Stomach smooth muscle (tissue), 2 donors: Measurements from ENCODE around the gene MAP4K1.

ENCODE experiments used
- H3K27ac ChIP-seq: one replicate; pipeline ENCODE4 v1.7.0; 2013; ENCODE audit warnings: mild to moderate bottlenecking, low read length, inconsistent platforms
- H3K27me3 ChIP-seq, 2 donors: one replicate each; pipeline ENCODE4 v1.7.0; 2013; ENCODE audit warnings: low read length in 2 of 2; ENCODE audit not compliant: insufficient read depth in 2 of 2, control insufficient read depth in 1 of 2
- H3K36me3 ChIP-seq, 2 donors: one replicate each; pipeline ENCODE4 v1.7.0; 2013; ENCODE audit warnings: low read length in 2 of 2; ENCODE audit not compliant: control insufficient read depth in 2 of 2, insufficient read depth in 2 of 2
- H3K4me1 ChIP-seq: one replicate; pipeline ENCODE4 v1.7.0; 2013; ENCODE audit warnings: low read length; ENCODE audit not compliant: control insufficient read depth, insufficient read depth
- H3K4me3 ChIP-seq, 2 donors: one replicate each; pipeline ENCODE4 v1.7.0; 2013; ENCODE audit warnings: low read length in 2 of 2
- H3K9ac ChIP-seq, 2 donors: one replicate each; pipeline ENCODE4 v1.7.0; 2013; ENCODE audit warnings: low read length in 2 of 2, mild to moderate bottlenecking in 1 of 2
- H3K9me3 ChIP-seq, 2 donors: one replicate each; pipeline ENCODE4 v1.7.0; 2013; ENCODE audit warnings: low read length in 2 of 2; ENCODE audit not compliant: control insufficient read depth in 2 of 2
- donor health status: healthy.
- donor health status: Pancreatic carcinoma.

MAP4K1 gene

DNA sequence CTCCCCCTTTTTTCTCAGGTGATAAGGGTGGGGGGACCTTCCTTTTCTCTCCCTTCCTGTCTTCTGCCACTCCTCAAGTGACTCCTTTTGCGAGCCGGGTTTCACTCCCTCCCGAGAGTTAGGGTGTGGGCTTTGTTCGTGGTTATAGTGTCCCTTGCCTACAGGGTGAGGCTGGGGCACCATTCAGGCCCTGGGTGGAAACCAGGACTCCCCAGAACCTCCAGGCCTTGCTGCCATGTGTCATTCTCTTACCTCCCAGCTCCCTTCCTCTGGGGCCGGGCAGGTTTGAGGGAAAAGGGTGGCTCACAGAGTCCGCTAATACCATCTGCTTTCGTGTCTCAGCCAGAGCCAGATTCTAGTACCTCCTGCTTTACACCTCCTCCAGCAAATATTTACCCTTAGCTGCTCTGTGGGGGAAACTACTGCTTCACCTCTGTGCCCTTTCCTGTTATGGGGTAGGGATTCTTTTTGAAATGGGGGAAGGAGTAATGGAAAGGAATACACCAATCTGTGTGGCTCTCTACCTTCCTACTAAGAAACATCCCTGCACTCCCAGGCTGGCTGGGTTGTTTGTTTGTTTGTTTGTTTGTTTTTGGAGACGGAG is 32.5 kb upstream of the MAP4K1 start:
- H3K9ac ChIP-seq, result peak overlapping the region; percentile 90 to 96
- peaks cover 60% of the 10 kb centered on the region for H3K4me1 ChIP-seq

DNA sequence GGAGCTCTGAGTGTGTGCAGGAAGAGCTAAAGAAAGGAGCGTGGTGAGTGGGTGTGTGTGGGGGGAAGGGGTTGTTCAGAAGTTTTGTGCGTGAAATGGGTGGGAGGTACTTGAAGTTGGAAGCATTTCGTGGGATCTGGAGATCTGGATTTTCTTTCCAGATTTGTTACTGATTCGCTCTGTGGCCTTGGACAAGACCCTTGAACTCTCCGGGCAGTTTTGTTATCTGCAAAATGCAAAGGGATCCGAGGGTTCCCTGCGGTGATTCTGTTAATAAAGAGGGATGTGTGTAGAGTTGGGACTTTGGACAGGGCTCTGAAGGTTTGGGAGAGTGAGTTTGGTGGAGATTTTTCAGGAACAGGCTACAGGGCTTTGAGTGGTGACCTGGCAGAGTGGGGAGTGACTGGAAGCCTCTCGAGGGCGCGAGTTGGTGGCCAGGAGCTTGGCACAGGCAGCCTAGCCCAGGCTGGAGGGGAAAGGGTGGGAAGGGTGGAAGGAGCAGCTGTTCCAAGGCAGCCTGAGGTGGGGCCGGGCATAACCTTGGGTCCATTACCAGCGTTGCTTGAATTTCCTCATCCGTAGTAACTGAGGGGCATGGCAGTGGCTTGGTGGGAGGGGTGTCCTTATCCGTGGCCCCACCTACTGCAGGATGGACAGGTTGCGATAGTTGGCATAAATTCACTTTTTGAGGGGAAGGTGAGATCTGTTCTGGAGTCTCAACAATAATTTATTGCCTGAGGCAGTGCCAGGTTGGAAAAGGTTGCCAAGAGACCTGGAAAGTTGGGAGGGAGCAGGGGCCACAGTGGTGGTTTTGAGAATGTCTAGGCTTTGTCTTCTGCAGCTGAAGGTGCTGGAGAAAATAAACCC is 31.8 kb upstream of the MAP4K1 start:
- Histone ChIP-seq H3K27me3 (no peaks in the 10 kb centered on the region), H3K36me3 (no peaks in the 10 kb centered on the region), H3K27ac (peak overlapping the region; percentile 88), H3K4me1 (peaks cover 52% of the 10 kb centered on the region), H3K9me3 (no peaks in the 10 kb centered on the region), H3K9ac (peak overlapping the region; percentile 90 to 96), H3K4me3 (peak overlapping the region; percentile 77 to 94)

More for the DNA sequence above, 32.5 kb upstream of the MAP4K1 start:
- Histone ChIP-seq H3K27me3 (no peaks in the 10 kb centered on the region), H3K36me3 (no peaks in the 10 kb centered on the region), H3K4me3 (peak overlapping the region; percentile 77 to 94), H3K9me3 (no peaks in the 10 kb centered on the region), H3K27ac (peak overlapping the region; percentile 88)

GRCh38 chr19:38648769-38649304 is 31.1 kb upstream of the MAP4K1 start:
- Histone ChIP-seq H3K27ac (peak overlapping the region; percentile 88), H3K4me3 (peak overlapping the region; percentile 77 to 94), H3K4me1 (peaks cover 45% of the 10 kb centered on the region), H3K36me3 (no peaks in the 10 kb centered on the region), H3K9ac (peak overlapping the region; percentile 90 to 96), H3K27me3 (no peaks in the 10 kb centered on the region), H3K9me3 (no peaks in the 10 kb centered on the region)

- Histone ChIP-seq H3K4me3 (peak overlapping the region; percentile 77 to 94), H3K9me3 (no peaks in the 10 kb centered on the region), H3K27me3 (no peaks in the 10 kb centered on the region), H3K9ac (peak overlapping the region; percentile 90 to 96), H3K4me1 (peaks cover 40% of the 10 kb centered on the region), H3K27ac (peak overlapping the region; percentile 88), H3K36me3 (no peaks in the 10 kb centered on the region)
Measured at GRCh38 chr19:38647966-38648768, 30.4 kb upstream of the MAP4K1 start.

DNA sequence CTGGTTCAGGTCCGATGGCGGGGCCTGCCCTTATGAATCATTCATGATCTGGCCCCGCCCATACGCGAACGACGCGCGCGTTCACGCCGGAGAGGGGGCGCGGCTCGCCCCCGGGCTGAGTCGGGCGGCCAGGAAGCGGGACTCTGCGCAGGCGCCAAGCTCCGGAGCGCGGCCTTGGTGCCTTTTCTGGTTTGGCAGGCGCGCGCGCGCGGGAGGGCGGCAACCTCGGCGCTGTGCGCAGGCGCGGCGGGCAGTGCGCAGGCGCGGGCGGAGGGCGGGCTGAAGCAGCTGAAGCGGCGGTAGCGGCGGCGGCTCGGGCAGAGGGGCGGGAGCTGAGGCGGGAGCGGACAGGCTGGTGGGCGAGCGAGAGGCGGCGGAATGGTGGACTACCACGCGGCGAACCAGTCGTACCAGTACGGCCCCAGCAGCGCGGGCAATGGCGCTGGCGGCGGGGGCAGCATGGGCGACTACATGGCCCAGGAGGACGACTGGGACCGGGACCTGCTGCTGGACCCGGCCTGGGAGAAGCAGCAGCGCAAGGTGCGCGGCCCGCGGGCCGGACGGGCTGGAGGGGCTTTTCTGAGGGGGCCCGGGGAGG is 29.7 kb upstream of the MAP4K1 start, which contains the start of gene ACTN4:
Gene ACTN4, plus strand, starts transcription at position 282 of the 598 bp plus-strand sequence. Its CDS starts 97 bp downstream, at position 379.
- Histone ChIP-seq H3K27me3 (no peaks in the 10 kb centered on the region), H3K9ac (peak within 1 kb of the TSS; percentile 90 to 96), H3K9me3 (no peaks in the 10 kb centered on the region), H3K27ac (peak within 1 kb of the TSS; percentile 88), H3K4me3 (peak within 1 kb of the TSS; percentile 77 to 94), H3K4me1 (peaks cover 33% of the 10 kb centered on the region), H3K36me3 (no peaks in the 10 kb centered on the region)

DNA sequence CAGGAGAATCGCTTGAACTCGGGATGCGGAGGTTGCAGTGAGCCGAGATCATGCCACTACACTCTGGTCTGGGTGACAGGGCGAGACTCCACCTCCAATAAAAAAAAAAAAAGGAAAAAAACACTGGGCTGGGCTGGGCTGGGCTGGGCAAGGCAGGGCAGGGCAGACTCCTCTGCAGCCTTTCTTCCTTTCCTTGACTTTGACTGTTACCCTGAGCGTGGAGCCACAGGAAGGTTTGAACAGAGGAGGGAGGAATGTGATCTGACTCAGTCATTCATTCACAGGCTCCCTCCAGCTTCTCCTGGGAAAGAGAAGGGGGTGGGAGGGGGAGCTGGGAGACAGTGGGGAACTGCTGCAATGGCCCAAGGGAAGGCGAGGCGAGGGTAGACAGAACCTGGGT is 27.0 kb upstream of the MAP4K1 start:
- Histone ChIP-seq H3K27me3 (no peaks in the 10 kb centered on the region), H3K9me3 (no peaks in the 10 kb centered on the region), H3K9ac (no peak overlapping the region), H3K36me3 (peaks cover 0 to 3% of the 10 kb centered on the region in 2 donors), H3K27ac (no peak overlapping the region), H3K4me3 (no peak overlapping the region), H3K4me1 (peaks cover 5% of the 10 kb centered on the region)

DNA sequence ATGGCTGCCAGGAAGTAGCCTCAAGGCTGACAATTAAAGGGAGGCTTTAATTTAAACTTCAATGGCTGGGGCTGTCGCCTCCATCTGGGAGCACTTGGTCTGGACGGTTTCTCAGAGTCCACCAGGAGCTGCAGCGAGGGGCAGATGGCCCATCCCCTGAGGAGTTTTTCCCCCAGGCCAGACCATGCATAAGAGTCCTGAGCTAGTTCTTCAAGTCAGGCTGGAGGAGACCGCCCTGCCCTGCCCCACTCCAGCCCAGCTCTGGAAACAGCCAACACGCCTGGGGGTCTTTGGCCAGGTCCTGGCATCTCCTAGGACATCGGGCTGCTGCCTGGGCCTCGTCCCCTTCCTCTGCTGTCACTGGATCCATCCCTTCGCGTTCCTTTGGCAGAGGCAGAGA is 24.4 kb upstream of the MAP4K1 start:
- H3K27ac ChIP-seq, result no peak overlapping the region

GRCh38 chr19:38640368-38640767 is 22.6 kb upstream of the MAP4K1 start:
- no peak overlapping the region for H3K27ac ChIP-seq

More for the DNA sequence above, 24.4 kb upstream of the MAP4K1 start:
- Histone ChIP-seq H3K9ac (no peak overlapping the region), H3K4me1 (no peaks in the 10 kb centered on the region), H3K9me3 (no peaks in the 10 kb centered on the region), H3K27me3 (no peaks in the 10 kb centered on the region), H3K4me3 (no peak overlapping the region), H3K36me3 (peaks cover 0 to 8% of the 10 kb centered on the region in 2 donors)

DNA sequence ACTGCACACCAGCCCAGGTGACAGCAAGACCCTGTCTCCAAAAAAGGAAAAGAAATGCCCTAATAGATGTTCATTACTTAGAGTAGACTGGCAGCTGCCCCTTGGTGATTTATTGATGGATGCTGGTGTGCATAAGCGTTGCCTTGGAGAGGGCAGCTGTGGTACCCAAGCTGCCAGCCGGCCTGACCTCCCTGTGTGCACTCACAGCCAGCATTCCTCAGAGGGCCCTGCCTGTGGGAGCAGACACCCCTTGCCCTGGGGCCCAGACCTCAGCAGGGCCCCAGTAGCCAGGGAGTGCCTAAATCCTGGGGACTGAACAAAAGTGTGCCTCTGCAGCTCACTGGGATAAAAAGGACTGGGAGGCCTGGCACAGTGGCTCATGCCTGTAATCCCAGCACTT is 21.9 kb upstream of the MAP4K1 start:
- H3K4me3 ChIP-seq, result no peak overlapping the region
- H3K9me3 ChIP-seq, result no peaks in the 10 kb centered on the region
- no peak overlapping the region for H3K9ac ChIP-seq
- H3K4me1 ChIP-seq, result peaks cover 2% of the 10 kb centered on the region
- no peaks in the 10 kb centered on the region for H3K27me3 ChIP-seq
- H3K36me3 ChIP-seq, result peaks cover 17 to 27% of the 10 kb centered on the region in 2 donors
- H3K27ac ChIP-seq, result no peak overlapping the region

More at GRCh38 chr19:38640368-38640767, 22.6 kb upstream of the MAP4K1 start:
- H3K36me3 ChIP-seq, result peaks cover 11 to 20% of the 10 kb centered on the region in 2 donors
- no peak overlapping the region for H3K4me3 ChIP-seq
- no peaks in the 10 kb centered on the region for H3K9me3 ChIP-seq
- H3K27me3 ChIP-seq, result no peaks in the 10 kb centered on the region
- H3K9ac ChIP-seq, result no peak overlapping the region
- no peaks in the 10 kb centered on the region for H3K4me1 ChIP-seq

DNA sequence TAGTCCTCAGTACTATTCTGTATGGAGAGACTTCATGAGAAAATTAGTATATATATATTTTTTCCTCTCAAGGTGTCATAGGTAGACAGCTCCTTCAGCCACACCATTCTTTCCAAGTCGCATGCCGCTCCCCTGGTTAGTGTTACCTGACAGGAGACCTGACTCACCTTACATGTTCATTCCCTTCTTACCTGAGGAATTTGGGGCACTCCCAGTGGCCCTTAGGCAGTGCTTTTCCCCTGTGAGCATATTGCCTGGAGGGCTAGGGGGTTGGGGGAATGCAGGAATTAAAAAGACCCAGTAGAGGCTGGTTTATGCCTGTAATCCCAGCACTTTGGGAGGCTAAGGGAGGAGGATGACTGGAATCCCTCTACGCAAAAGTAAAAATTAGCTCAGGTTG is 20.7 kb upstream of the MAP4K1 start:
- no peak overlapping the region for H3K27ac ChIP-seq
- H3K9me3 ChIP-seq, result no peaks in the 10 kb centered on the region
- peaks cover 3% of the 10 kb centered on the region for H3K4me1 ChIP-seq
- H3K4me3 ChIP-seq, result no peak overlapping the region
- peaks cover 17 to 27% of the 10 kb centered on the region in 2 donors for H3K36me3 ChIP-seq
- no peak overlapping the region for H3K9ac ChIP-seq
- no peaks in the 10 kb centered on the region for H3K27me3 ChIP-seq
